SK-N-SH (cell line): ENCODE results near the gene ERMN. TPM values are rescaled to one million over a fixed set of nuclear protein-coding genes. Genes with fewer than 3 reads are reported as not detected.

Source experiments
- CTCF ChIA-PET: fragments of 300-600, 350-600 bp; formaldehyde crosslinking; extraction: SDS; loops from one replicate; lab custom pipeline; 2021; lab: Yijun Ruan, JAX
- POLR2A ChIA-PET: fragments of 350-600 bp; sonication (Branson Sonifier 250); formaldehyde crosslinking; extraction: SDS; loops from one replicate; lab custom pipeline; 2020; ENCODE audit warnings: antibody characterized with exemption, inconsistent platforms; lab: Yijun Ruan, JAX
- DNase-seq: peaks from one replicate; pipeline ENCODE4 v3.0.0; 2012
- H2AFZ ChIP-seq: fragments of 200-600 bp; sonication (generic); 2 replicates; pipeline ENCODE4 v1.8.1; 2016; ENCODE audit warnings: antibody characterized with exemption, mild to moderate bottlenecking, low read depth
- H3F3A ChIP-seq: fragments of 200-600 bp; sonication (generic); replicated peaks from 2 replicates; pipeline ENCODE3; 2016; ENCODE audit warnings: antibody characterized with exemption, mild to moderate bottlenecking; ENCODE audit not compliant: insufficient read depth
- H3K27ac ChIP-seq, 2 experiments: fragments of 200-500 bp in 1 of 2; fragments of 200-600 bp in 1 of 2; sonication (Bioruptor generic) in 1 of 2; sonication (generic), shearing (Covaris generic) in 1 of 2; 2 replicates each; pipeline versions ENCODE4 v1.5.1 to v1.6.1; 2014 to 2016; ENCODE audit warnings: low read depth in 2 of 2, inconsistent platforms in 1 of 2, low read length in 1 of 2, mild to moderate bottlenecking in 1 of 2, mixed read lengths in 1 of 2
- H3K27me3 ChIP-seq: fragments of 200-600 bp; sonication (generic), shearing (Covaris generic); 2 replicates; pipeline ENCODE4 v1.6.1; 2016; ENCODE audit warnings: mixed run types; ENCODE audit not compliant: insufficient read depth
- H3K36me3 ChIP-seq, 2 experiments: fragments of 200-500 bp in 1 of 2; fragments of 200-600 bp in 1 of 2; sonication (Bioruptor generic) in 1 of 2; sonication (generic) in 1 of 2; replicated peaks in 1 of 2; 2 replicates each; pipeline versions ENCODE3 to v1.5.1; 2014 to 2016; ENCODE audit warnings: low read length in 1 of 2, mild to moderate bottlenecking in 1 of 2; ENCODE audit not compliant: insufficient read depth in 2 of 2, control insufficient read depth in 1 of 2
- H3K4me1 ChIP-seq, 2 experiments: fragments of 200-500 bp in 1 of 2; fragments of 200-600 bp in 1 of 2; sonication (Bioruptor generic) in 1 of 2; sonication (generic), shearing (Covaris generic) in 1 of 2; 2 replicates each; pipeline versions ENCODE4 v1.5.1 to v1.6.1; 2014 to 2016; ENCODE audit warnings: low read depth in 1 of 2, low read length in 1 of 2, mixed run types in 1 of 2; ENCODE audit not compliant: insufficient read depth in 2 of 2, control insufficient read depth in 1 of 2
- H3K4me2 ChIP-seq: fragments of 200-600 bp; sonication (generic), shearing (Covaris generic); 2 replicates; pipeline ENCODE4 v1.6.1; 2017; ENCODE audit warnings: mixed run types
- H3K4me3 ChIP-seq, 2 experiments: fragments of 200-500 bp in 1 of 2; fragments of 200-600 bp in 1 of 2; sonication (Bioruptor generic) in 1 of 2; sonication (generic), shearing (Covaris generic) in 1 of 2; 2 replicates each; pipeline versions ENCODE4 v1.5.1 to v1.8.1; 2014 to 2016; ENCODE audit warnings: low read depth in 2 of 2, inconsistent platforms in 1 of 2, low read length in 1 of 2, mild to moderate bottlenecking in 1 of 2, mixed read lengths in 1 of 2, moderate library complexity in 1 of 2
- H3K79me2 ChIP-seq: fragments of 200-600 bp; sonication (generic); 2 replicates; pipeline ENCODE4 v1.8.1; 2017; ENCODE audit warnings: mild to moderate bottlenecking; ENCODE audit not compliant: insufficient read depth
- H3K9ac ChIP-seq: fragments of 200-600 bp; sonication (generic); 2 replicates; pipeline ENCODE4 v1.6.1; 2017; ENCODE audit warnings: mixed run types
- H3K9me2 ChIP-seq: fragments of 200-600 bp; sonication (generic); 2 replicates; pipeline ENCODE4 v1.6.1; 2017; ENCODE audit warnings: mixed run types
- H3K9me3 ChIP-seq: fragments of 200-600 bp; sonication (generic); 2 replicates; pipeline ENCODE4 v1.6.1; 2017; ENCODE audit warnings: mixed run types, mild to moderate bottlenecking, moderate library complexity
- H4K20me1 ChIP-seq: fragments of 200-600 bp; sonication (generic); 2 replicates; pipeline ENCODE4 v1.6.1; 2017; ENCODE audit warnings: mild to moderate bottlenecking, mixed run types; ENCODE audit not compliant: insufficient read depth
- CTCF ChIP-seq: fragments of 200-600 bp; sonication (generic); IDR thresholded peaks from 2 replicates; pipeline ENCODE4 v1.6.1; 2017; ENCODE audit warnings: antibody characterized with exemption, mild to moderate bottlenecking, moderate library complexity
- EZH2phosphoT487 ChIP-seq: fragments of 200-600 bp; sonication (generic); IDR thresholded peaks from 2 replicates; pipeline ENCODE4 v1.6.1; 2017; ENCODE audit warnings: low read depth, mixed run types, mild to moderate bottlenecking, antibody characterized with exemption, moderate library complexity, borderline replicate concordance
- GABPA ChIP-seq: IDR thresholded peaks from 2 replicates; pipeline ENCODE4 v1.4.0; 2012; ENCODE audit warnings: low read depth, mild to moderate bottlenecking
- POLR2AphosphoS5 ChIP-seq: IDR thresholded peaks from 2 replicates; pipeline ENCODE4 v1.6.1; 2012; ENCODE audit warnings: low read depth, low read length
- REST ChIP-seq: IDR thresholded peaks from 2 replicates; pipeline ENCODE4 v1.6.1; 2012; ENCODE audit warnings: mild to moderate bottlenecking, low read depth, low read length, moderate library complexity
- SIN3A ChIP-seq: IDR thresholded peaks from 2 replicates; pipeline ENCODE4 v1.6.1; 2012; ENCODE audit warnings: low read depth, mild to moderate bottlenecking, low read length, moderate library complexity, borderline replicate concordance
- SMC3 ChIP-seq: IDR thresholded peaks from 2 replicates; pipeline ENCODE4 v1.6.1; 2012; ENCODE audit warnings: low read depth, low read length, improper control_type of control experiment
- TCF12 ChIP-seq: IDR thresholded peaks from 2 replicates; pipeline ENCODE4 v1.4.0; 2012
- ZBTB33 ChIP-seq: IDR thresholded peaks from 2 replicates; pipeline ENCODE4 v1.4.0; 2012; ENCODE audit warnings: low read depth, borderline replicate concordance
- WGBS: methylation state at CpG from one replicate; pipeline ENCODE4 v1.1.6; 2017; ENCODE audit warnings: low lambda C conversion rate; 5-methylcytosine and 5-hydroxymethylcytosine counted together
- polyA plus RNA-seq, 3 experiments: library from polyadenylated mRNA; depleted of rRNA; stranded (reverse); fragments of >200 nt; gene quantifications; 2 replicates each; pipeline ENCODE4 v1.2.3, GENCODE V29; 2012
- TF ChIP-seq, protein P1 (sequence below): fragments of 150-350 bp; IDR thresholded peaks from 2 replicates; pipeline ENCODE4 v1.6.1; 2017; ENCODE audit warnings: antibody characterized with exemption, low read length, low read depth, borderline replicate concordance

The ERMN gene
- polyA plus RNA-seq, 1 of the 3 experiments (the other 2 are of a cell fraction): not detected

DNA sequence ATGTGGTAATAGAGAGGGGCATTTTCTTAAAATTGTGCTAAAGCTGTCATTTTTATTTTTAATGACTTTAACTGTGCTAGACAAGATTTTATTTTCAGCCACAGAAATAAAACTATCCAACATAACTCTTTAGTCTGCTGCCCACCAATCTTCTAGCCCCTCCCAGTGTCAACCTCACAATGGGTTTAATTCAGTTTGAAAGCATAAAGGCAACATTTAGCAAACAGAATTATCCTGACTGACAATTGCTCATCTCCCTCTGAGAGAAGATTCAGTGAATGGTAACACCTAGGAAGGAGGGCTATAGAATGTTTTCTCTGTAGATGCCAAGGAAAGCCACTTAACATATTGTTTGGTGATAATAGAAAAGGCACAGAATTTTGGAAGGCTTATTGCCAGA lies 5.2 kb downstream of the ERMN start (continued):
- TF ChIP-seq REST (no peak), POLR2AphosphoS5 (no peak), GABPA (no peak), SMC3 (no peak), SIN3A (no peak)
- TF ChIP-seq, all 33 proteins: peak for 0

- Histone ChIP-seq H3K4me2 (no peak overlapping the region), H3K9me3 (peaks cover 4% of the 10 kb centered on the region; the same call in 1 of the 2 replicates), H3K27ac (no peak overlapping the region), H3K27me3 (peaks cover 8% of the 10 kb centered on the region; the same call in 1 of the 2 replicates), H3K4me1 (no peaks in the 10 kb centered on the region), H2AFZ (no peak overlapping the region), H3F3A (no peaks in the 10 kb centered on the region), H4K20me1 (no peaks in the 10 kb centered on the region)
- CTCF ChIA-PET: interaction anchor here (3.3 to 9.1 kb wide), 3 partner anchors 8 to 17 kb away, joined by 20 to 49 read pairs (median 34); no protein-coding TSS in a partner anchor
- no peak for DNase-seq
- WGBS: 11% methylated on average over 2 of the region's 2 CpGs
- POLR2A ChIA-PET: no interaction called here
- TF ChIP-seq EZH2phosphoT487 (no peak), SIN3A (no peak), TCF12 (no peak), CTCF (no peak), ZBTB33 (no peak)
- TF ChIP-seq, protein P1, sequence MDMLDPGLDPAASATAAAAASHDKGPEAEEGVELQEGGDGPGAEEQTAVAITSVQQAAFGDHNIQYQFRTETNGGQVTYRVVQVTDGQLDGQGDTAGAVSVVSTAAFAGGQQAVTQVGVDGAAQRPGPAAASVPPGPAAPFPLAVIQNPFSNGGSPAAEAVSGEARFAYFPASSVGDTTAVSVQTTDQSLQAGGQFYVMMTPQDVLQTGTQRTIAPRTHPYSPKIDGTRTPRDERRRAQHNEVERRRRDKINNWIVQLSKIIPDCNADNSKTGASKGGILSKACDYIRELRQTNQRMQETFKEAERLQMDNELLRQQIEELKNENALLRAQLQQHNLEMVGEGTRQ: no peak
- TF ChIP-seq, all 33 proteins: peak for 0
- Histone ChIP-seq H3K36me3 (no peaks in the 10 kb centered on the region), H3K4me3 (no peak overlapping the region), H3K9ac (no peak overlapping the region), H3K9me2 (no peaks in the 10 kb centered on the region), H3K79me2 (no peaks in the 10 kb centered on the region)
Measured at GRCh38 chr2:157319795-157320194, 5.8 kb downstream of the ERMN start.
